H1 (cell line): ENCODE data around the gene EVX2. TPM values are rescaled to one million over a fixed set of nuclear protein-coding genes. Genes with fewer than 3 reads are reported as not detected.

Experiments
- CTCF ChIA-PET: fragments of 300-600 bp; sonication (Branson Sonifier 250); formaldehyde crosslinking; loops from one replicate; lab custom pipeline; 2021; ENCODE audit not compliant: partially characterized antibody; lab: Charles Lee
- POLR2A ChIA-PET: fragments of 300-600 bp; sonication (Branson Sonifier 250); formaldehyde crosslinking; loops from one replicate; lab custom pipeline; 2021; ENCODE audit warnings: inconsistent platforms; ENCODE audit not compliant: partially characterized antibody; lab: Charles Lee
- DNase-seq, 2 experiments: peaks; one replicate each; pipeline versions ENCODE4 v3.0.0 to v3.0.0-alpha.2; 2010 to 2022; ENCODE audit warnings: low spot score in 2 of 2, low read depth in 1 of 2, mixed read lengths in 1 of 2
- FAIRE-seq: peaks from 2 replicates; lab custom pipeline; 2011; peaks lifted over from hg19 to GRCh38; lab: Jason Lieb, UNC
- H2AFZ ChIP-seq: 2 replicates; pipeline ENCODE4 v1.8.1; 2012; ENCODE audit warnings: low read length, inconsistent platforms
- H2AK5ac ChIP-seq: 2 replicates; pipeline ENCODE4 v1.6.1; 2013; ENCODE audit warnings: low read depth, low read length
- H2BK120ac ChIP-seq: replicated peaks from 2 replicates; pipeline ENCODE3; 2013; ENCODE audit warnings: low read depth, low read length, inconsistent platforms
- H2BK12ac ChIP-seq: 2 replicates; pipeline ENCODE4 v1.6.1; 2013; ENCODE audit warnings: low read depth, low read length
- H2BK15ac ChIP-seq: 2 replicates; pipeline ENCODE4 v1.6.1; 2013; ENCODE audit warnings: low read length
- H2BK20ac ChIP-seq: 2 replicates; pipeline ENCODE4 v1.6.1; 2013; ENCODE audit warnings: low read length
- H2BK5ac ChIP-seq: 2 replicates; pipeline ENCODE4 v1.6.1; 2013; ENCODE audit warnings: low read depth, low read length
- H3K14ac ChIP-seq: 2 replicates; pipeline ENCODE4 v1.6.1; 2013; ENCODE audit warnings: inconsistent platforms; ENCODE audit not compliant: insufficient read length
- H3K18ac ChIP-seq: 2 replicates; pipeline ENCODE4 v1.6.1; 2013; ENCODE audit warnings: low read length; ENCODE audit errors: extremely low read depth
- H3K23ac ChIP-seq: 2 replicates; pipeline ENCODE4 v1.6.1; 2013; ENCODE audit warnings: inconsistent platforms; ENCODE audit not compliant: insufficient read length
- H3K23me2 ChIP-seq: 2 replicates; pipeline ENCODE4 v1.6.1; 2013; ENCODE audit warnings: low read depth, low read length
- H3K27ac ChIP-seq: 2 replicates; pipeline ENCODE4 v1.6.1; 2011; ENCODE audit warnings: low read depth, low read length, inconsistent platforms
- H3K27me3 ChIP-seq, 4 experiments: replicated peaks in 1 of 4; 1 replicate in 1 of 4; 2 replicates in 3 of 4; pipeline versions ENCODE4 v1.6.1 to v1.8.1; 2011 to 2013; ENCODE audit warnings: low read length in 3 of 4, mild to moderate bottlenecking in 3 of 4, inconsistent platforms in 2 of 4, mixed read lengths in 2 of 4, moderate library complexity in 1 of 4; ENCODE audit not compliant: control insufficient read depth in 3 of 4, insufficient read depth in 3 of 4; ENCODE audit errors: extremely low read depth in 1 of 4
- H3K36me3 ChIP-seq, 4 experiments: 2 replicates each; pipeline versions ENCODE4 v1.6.1 to v1.8.1; 2011 to 2013; ENCODE audit warnings: mild to moderate bottlenecking in 4 of 4, low read length in 3 of 4, moderate library complexity in 2 of 4, control low read depth in 1 of 4, inconsistent platforms in 1 of 4; ENCODE audit not compliant: insufficient read depth in 4 of 4, control insufficient read depth in 2 of 4
- H3K4ac ChIP-seq: replicated peaks from 2 replicates; pipeline ENCODE3; 2013; ENCODE audit warnings: low read length, low read depth, mixed read lengths, inconsistent platforms; ENCODE audit not compliant: insufficient read length
- H3K4me1 ChIP-seq, 4 experiments: replicated peaks in 1 of 4; 1 replicate in 1 of 4; 2 replicates in 3 of 4; pipeline versions ENCODE4 v1.6.1 to v1.8.1; 2011 to 2013; ENCODE audit warnings: low read length in 3 of 4, inconsistent platforms in 2 of 4, mixed read lengths in 1 of 4; ENCODE audit not compliant: insufficient read depth in 4 of 4, control insufficient read depth in 3 of 4
- H3K4me2 ChIP-seq, 2 experiments: 2 replicates each; pipeline versions ENCODE4 v1.6.1 to v1.8.1; 2011 to 2013; ENCODE audit warnings: low read depth in 2 of 2, low read length in 2 of 2, control low read depth in 1 of 2, inconsistent platforms in 1 of 2, mild to moderate bottlenecking in 1 of 2; ENCODE audit not compliant: insufficient read depth in 1 of 2
- H3K4me3 ChIP-seq, 4 experiments: fragments of 200-600, 300-600 bp in 1 of 4; sonication (generic), shearing (Covaris generic), sonication (Bioruptor Twin) in 1 of 4; 2 replicates each; pipeline versions ENCODE4 v1.5.1 to v1.8.1; 2011 to 2016; ENCODE audit warnings: low read length in 4 of 4, low read depth in 3 of 4, control low read depth in 2 of 4, inconsistent platforms in 2 of 4, mild to moderate bottlenecking in 2 of 4, mixed read lengths in 1 of 4, moderate library complexity in 1 of 4; ENCODE audit not compliant: insufficient read depth in 2 of 4; ENCODE audit errors: extremely low read depth in 1 of 4
- H3K56ac ChIP-seq: replicated peaks from 2 replicates; pipeline ENCODE3; 2013; ENCODE audit warnings: low read depth, mild to moderate bottlenecking, mixed read lengths, low read length, inconsistent platforms; ENCODE audit not compliant: insufficient read length
- H3K79me1 ChIP-seq: 2 replicates; pipeline ENCODE4 v1.6.1; 2013; ENCODE audit warnings: low read depth, low read length, control low read depth
- H3K79me2 ChIP-seq, 2 experiments: 2 replicates each; pipeline versions ENCODE4 v1.6.1 to v1.8.1; 2012 to 2013; ENCODE audit warnings: low read length in 2 of 2, mild to moderate bottlenecking in 2 of 2, inconsistent platforms in 1 of 2; ENCODE audit not compliant: insufficient read depth in 2 of 2, control insufficient read depth in 1 of 2
- H3K9ac ChIP-seq, 4 experiments: replicated peaks in 1 of 4; 1 replicate in 1 of 4; 2 replicates in 3 of 4; pipeline versions ENCODE4 v1.6.1 to v1.8.1; 2011 to 2013; ENCODE audit warnings: low read depth in 3 of 4, low read length in 3 of 4, control low read depth in 2 of 4, mild to moderate bottlenecking in 2 of 4, moderate library complexity in 2 of 4, inconsistent platforms in 1 of 4; ENCODE audit errors: extremely low read depth in 1 of 4
- H3K9me3 ChIP-seq, 2 experiments: 2 replicates each; pipeline versions ENCODE4 v1.6.1 to v1.8.1; 2012 to 2013; ENCODE audit warnings: mild to moderate bottlenecking in 2 of 2, moderate library complexity in 2 of 2, control low read depth in 1 of 2, inconsistent platforms in 1 of 2, low read depth in 1 of 2, low read length in 1 of 2, mixed read lengths in 1 of 2; ENCODE audit not compliant: insufficient read depth in 2 of 2
- H4K20me1 ChIP-seq, 2 experiments: replicated peaks in 1 of 2; 2 replicates each; pipeline versions ENCODE3 to v1.8.1; 2011 to 2013; ENCODE audit warnings: inconsistent platforms in 2 of 2, low read length in 2 of 2, mild to moderate bottlenecking in 1 of 2; ENCODE audit not compliant: insufficient read depth in 2 of 2, control insufficient read depth in 1 of 2
- H4K5ac ChIP-seq: 2 replicates; pipeline ENCODE4 v1.6.1; 2013; ENCODE audit warnings: low read length, low read depth, mixed read lengths, inconsistent platforms; ENCODE audit not compliant: insufficient read length
- H4K8ac ChIP-seq: 2 replicates; pipeline ENCODE4 v1.8.0; 2013; ENCODE audit warnings: mild to moderate bottlenecking, moderate library complexity, low read length, inconsistent platforms; ENCODE audit not compliant: insufficient read depth; ENCODE audit errors: extremely low read depth
- H4K91ac ChIP-seq: replicated peaks from 2 replicates; pipeline ENCODE3; 2013; ENCODE audit warnings: low read length, mixed read lengths, inconsistent platforms; ENCODE audit not compliant: insufficient read length
- EZH2 ChIP-seq: fragments of 200-600 bp; sonication (generic); IDR thresholded peaks from 2 replicates; pipeline ENCODE4 v1.7.1; 2012; ENCODE audit warnings: low read depth, mild to moderate bottlenecking, moderate library complexity, low read length, inconsistent platforms; ENCODE audit not compliant: severe bottlenecking
- MAFK ChIP-seq: IDR thresholded peaks from 2 replicates; pipeline ENCODE4 v1.6.1; 2012; ENCODE audit warnings: low read depth, mild to moderate bottlenecking, improper control_type of control experiment, low read length
- RNF2 ChIP-seq: fragments of 200-900, 300-1000 bp; sonication (generic); IDR thresholded peaks from 2 replicates; pipeline ENCODE4 v1.7.1; 2016; ENCODE audit warnings: borderline replicate concordance, low read depth, mild to moderate bottlenecking, antibody characterized with exemption, low read length; ENCODE audit not compliant: poor library complexity, severe bottlenecking; ENCODE audit errors: missing control alignments
- SUZ12 ChIP-seq: fragments of 200-600 bp; sonication (generic); IDR thresholded peaks from 2 replicates; pipeline ENCODE4 v1.6.1; 2012; ENCODE audit warnings: mild to moderate bottlenecking, inconsistent platforms, low read length, moderate library complexity, mixed read lengths
- polyA plus RNA-seq, 7 experiments: library from polyadenylated mRNA; depleted of rRNA in 3 of 7; stranded (reverse) in 5 of 7; unstranded in 2 of 7; fragments of >200 nt in 5 of 7; fragments of 200-250 nt in 2 of 7; gene quantifications; 1 replicate in 5 of 7; 2 replicates in 1 of 7; 4 replicates in 1 of 7; pipeline versions ENCODE4 v1.2.1 to v1.2.3, GENCODE V29; 2011 to 2013; ENCODE audit warnings: missing spikeins in 2 of 7, mixed read lengths in 2 of 7
- total RNA-seq: library from RNA; stranded (reverse); fragmentation: NEBNext Ultra II Directional; extraction: Animal tissue kit (Norgen Biotek cat#: 25700); gene quantifications from 2 replicates; pipeline ENCODE4 v1.2.1, GENCODE V29; 2021

EVX2 gene
- total and polyA plus RNA-seq, 2 of the 8 experiments (the other 6 are each of a cell fraction or from before 2014, with no cell fraction given), result not detected

DNA sequence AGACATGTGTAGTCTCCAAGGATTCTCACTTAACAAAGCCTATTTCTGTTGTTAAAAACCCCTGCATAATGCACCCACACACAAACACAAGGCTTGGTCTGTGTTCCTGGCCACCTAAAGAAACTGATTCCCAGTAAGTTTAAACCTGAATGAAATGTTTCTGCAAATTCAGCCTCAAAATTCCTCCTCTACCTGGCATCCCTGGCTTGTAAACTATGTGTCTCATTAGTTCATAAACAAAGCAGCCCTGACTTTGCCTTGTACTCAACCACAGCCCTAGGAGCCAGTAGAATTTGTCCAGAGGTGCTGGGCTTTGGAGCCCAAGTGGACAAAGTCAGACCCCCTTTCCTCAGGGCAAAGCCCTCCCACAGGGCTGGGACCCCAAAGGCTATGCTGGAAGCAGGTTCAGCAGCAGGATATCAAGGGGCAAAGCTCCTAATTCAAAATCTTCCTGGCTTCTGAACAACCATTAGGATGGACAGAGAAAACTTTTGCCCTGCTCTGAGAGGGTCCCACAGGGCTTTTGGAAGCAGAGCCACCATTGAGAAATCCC lies 6.2 kb upstream of the EVX2 start:
- CTCF ChIA-PET, result interaction anchor here (1.0 to 2.7 kb wide), 4 partner anchors 10 to 400 kb away, joined by 3 to 13 read pairs (median 8); no protein-coding TSS in a partner anchor
- H2BK120ac ChIP-seq, result no peak overlapping the region
- H3K23me2 ChIP-seq, result peaks cover 2% of the 10 kb centered on the region; the same call in 1 of the 2 replicates
- H2BK20ac ChIP-seq, result no peak overlapping the region
- H4K5ac ChIP-seq, result no peak overlapping the region
- H3K23ac ChIP-seq, result no peak overlapping the region
- H2AK5ac ChIP-seq, result no peak overlapping the region
- no peak overlapping the region for H4K91ac ChIP-seq
- peak overlapping the region; percentile 55; the same call in 1 of the 2 replicates for H2BK12ac ChIP-seq
- H2AFZ ChIP-seq, result no peak overlapping the region
- 0 out of 2 replicates have a peak overlapping the region, but pooled peaks have one; percentile 49 for H2BK15ac ChIP-seq
- FAIRE-seq, result no peak
- peak in 1 of 2 experiments; percentile 40 for DNase-seq
- H3K4me2 ChIP-seq, result no peak overlapping the region
- no peaks in the 10 kb centered on the region for H3K79me1 ChIP-seq
- H3K27me3 ChIP-seq, result peaks cover 93 to 100% (median 99%) of the 10 kb centered on the region in 4 experiments
- H3K4me3 ChIP-seq, result no peak overlapping the region
- H3K27ac ChIP-seq, result no peak overlapping the region
- no peak overlapping the region for H3K18ac ChIP-seq
- peaks cover 19 to 37% of the 10 kb centered on the region in 2 experiments for H4K20me1 ChIP-seq
- POLR2A ChIA-PET, result no interaction called here
- H3K9me3 ChIP-seq, result no peaks in the 10 kb centered on the region; a peak in 1 of 4 replicates
- TF ChIP-seq SUZ12 (peak; percentile 1; the same call in 1 of the 2 replicates), EZH2 (peak; percentile 21), RNF2 (peak; percentile 89), MAFK (no peak)
- no peak overlapping the region for H3K56ac ChIP-seq
- no peak overlapping the region for H3K14ac ChIP-seq
- H2BK5ac ChIP-seq, result no peak overlapping the region
- peaks cover 0 to 12% (median 10%) of the 10 kb centered on the region in 4 experiments; a peak in 6 of 7 replicates for H3K4me1 ChIP-seq
- no peaks in the 10 kb centered on the region for H3K79me2 ChIP-seq
- no peak overlapping the region for H4K8ac ChIP-seq
- H3K9ac ChIP-seq, result no peak overlapping the region
- H3K4ac ChIP-seq, result no peak overlapping the region
- H3K36me3 ChIP-seq, result peaks cover 0 to 5% (median 0%) of the 10 kb centered on the region in 4 experiments; a peak in 1 of 8 replicates
